K562 (cell line): ENCODE results near the gene CDKN2B-AS1.

Source experiments
- CHD2 ChIP-seq: IDR thresholded peaks from 2 replicates; pipeline ENCODE4 v1.6.1; 2011; ENCODE audit warnings: low read depth, low read length
- CTCF ChIP-seq, 3 experiments: IDR thresholded peaks in 2 of 3; conservative IDR thresholded peaks in 1 of 3; 2 replicates each; pipeline ENCODE4 v1.5.1; 2011 to 2012; ENCODE audit warnings: low read length in 3 of 3, mild to moderate bottlenecking in 3 of 3, control low read depth in 2 of 3, improper control_type of control experiment in 1 of 3, inconsistent platforms in 1 of 3, low read depth in 1 of 3, mixed read lengths in 1 of 3, moderate library complexity in 1 of 3; ENCODE audit not compliant: insufficient read depth in 2 of 3
- CTCFL ChIP-seq: IDR thresholded peaks from 2 replicates; pipeline ENCODE4 v1.6.1; 2011; ENCODE audit warnings: borderline replicate concordance, low read depth, mild to moderate bottlenecking, moderate library complexity, low read length; ENCODE audit not compliant: insufficient read depth, poor library complexity, severe bottlenecking
- EGR1 ChIP-seq: fragments of 450-650 bp; conservative IDR thresholded peaks from 2 replicates; pipeline ENCODE4 v1.6.1; 2017; ENCODE audit warnings: mild to moderate bottlenecking
- ELF4 ChIP-seq: fragments of 450-650 bp; formaldehyde crosslinking; IDR thresholded peaks from 2 replicates; pipeline ENCODE4 v1.4.0; 2022; ENCODE audit warnings: missing genetic modification characterization
- EZH2 ChIP-seq: IDR thresholded peaks from 2 replicates; pipeline ENCODE4 v1.6.1; 2012; ENCODE audit warnings: low read depth, mild to moderate bottlenecking, inconsistent platforms, low read length, borderline replicate concordance
- FOXJ3 ChIP-seq: sonication (generic); formaldehyde crosslinking; IDR thresholded peaks from 2 replicates; pipeline ENCODE4 v1.4.0; 2020; ENCODE audit warnings: mild to moderate bottlenecking, missing genetic modification reagents
- MCM3 ChIP-seq: fragments of 450-650 bp; IDR thresholded peaks from 2 replicates; pipeline ENCODE4 v1.6.1; 2016
- MYC ChIP-seq, 2 experiments: fragments of 250-450 bp in 1 of 2; sonication (Bioruptor Pico) in 1 of 2; IDR thresholded peaks; 2 replicates each; pipeline versions ENCODE4 v1.5.1 to v1.6.1; 2012 to 2021; ENCODE audit warnings: low read depth in 2 of 2, borderline replicate concordance in 1 of 2, improper control_type of control experiment in 1 of 2, low read length in 1 of 2, mild to moderate bottlenecking in 1 of 2, moderate library complexity in 1 of 2
- RAD51 ChIP-seq: fragments of 450-650 bp; IDR thresholded peaks from 2 replicates; pipeline ENCODE4 v1.7.1; 2016; ENCODE audit warnings: low read depth, mild to moderate bottlenecking, borderline replicate concordance
- SAP30 ChIP-seq: fragments of 200-600 bp; sonication (generic); IDR thresholded peaks from 2 replicates; pipeline ENCODE4 v1.6.1; 2012; ENCODE audit warnings: borderline replicate concordance, low read depth, mild to moderate bottlenecking, moderate library complexity, low read length, control low read depth, inconsistent platforms; ENCODE audit not compliant: insufficient read depth, poor library complexity, severe bottlenecking
- SIN3A ChIP-seq, 2 experiments: fragments of 150-350 bp in 1 of 2; IDR thresholded peaks; 2 replicates each; pipeline ENCODE4 v1.6.1; 2011 to 2016; ENCODE audit warnings: borderline replicate concordance in 2 of 2, low read depth in 2 of 2, low read length in 2 of 2, mild to moderate bottlenecking in 2 of 2, moderate library complexity in 2 of 2; ENCODE audit not compliant: control insufficient read depth in 1 of 2

- no peak for TF ChIP-seq MYC (IDR thresholded peaks at IDR 0.05; ENCODE audit: low read depth, low read length)
- no peak for TF ChIP-seq MYC (CRISPR knock-in tag; IDR thresholded peaks at IDR 0.05; ENCODE audit: borderline replicate concordance, low read depth)
- no peak for TF ChIP-seq EZH2
- TF ChIP-seq EGR1: no peak
- no peak for TF ChIP-seq CHD2
- no peak for TF ChIP-seq FOXJ3 (CRISPR knock-in tag)
- no peak for TF ChIP-seq CTCF (IDR thresholded peaks at IDR 0.05 in 2 of 3, conservative IDR thresholded peaks at IDR 0.05 in 1 of 3; ENCODE audit: insufficient read depth in 2 of 3, low read depth in 1 of 3, low read length in 3 of 3)
- no peak for TF ChIP-seq SAP30
- no peak for TF ChIP-seq RAD51
- no peak for TF ChIP-seq CTCFL
- TF ChIP-seq ELF4 (CRISPR knock-in tag): no peak
- TF ChIP-seq MCM3: no peak
- TF ChIP-seq SIN3A (IDR thresholded peaks at IDR 0.05; ENCODE audit: borderline replicate concordance in 2 of 2, control insufficient read depth in 1 of 2, low read depth in 2 of 2, low read length in 2 of 2): no peak
Observed at GRCh38 chr9:22088717-22089061, 94.1 kb downstream of the CDKN2B-AS1 start.
